IPS DF 19.7 (cell line): ENCODE measurements around the gene CYB5R3.

Experiments used
- DNase-seq: peaks from one replicate; pipeline ENCODE4 v3.0.0-alpha.2; 2013; ENCODE audit warnings: low read depth, low spot score

CYB5R3 gene

DNA sequence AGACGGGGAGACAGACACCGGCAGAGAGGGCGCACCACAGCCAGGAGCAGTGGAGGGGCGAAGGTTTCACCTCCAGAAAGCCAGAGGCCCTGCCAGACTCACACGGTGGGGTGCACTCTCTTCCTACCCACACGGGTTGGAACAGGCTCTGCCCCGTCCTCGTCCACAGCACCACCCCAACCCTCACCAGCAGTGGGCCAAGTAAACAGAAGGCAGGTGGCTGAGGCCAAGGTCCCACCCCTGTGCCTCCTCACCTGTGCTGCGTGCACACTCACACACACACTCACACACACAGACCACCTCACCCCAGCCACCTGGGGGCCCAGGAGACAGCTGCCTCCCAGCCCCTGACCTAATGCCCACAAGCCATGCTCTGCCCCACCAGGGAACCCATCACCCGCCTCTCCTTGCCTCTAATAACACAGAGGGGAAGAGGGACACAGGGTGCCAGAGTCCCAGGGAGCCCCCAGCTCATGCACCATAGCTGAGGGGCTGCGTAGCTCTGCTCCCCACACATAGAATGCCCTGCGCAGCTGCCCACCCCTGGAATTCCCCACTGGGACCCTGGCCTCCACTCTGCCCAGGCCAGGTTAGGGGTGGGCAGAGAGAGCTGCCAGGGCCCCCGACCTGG lies 3.1 kb downstream of the CYB5R3 start:
- DNase-seq = no peak

- no peak for DNase-seq
Measured at GRCh38 chr22:42645341-42645937, 3.8 kb downstream of the CYB5R3 start.

DNA sequence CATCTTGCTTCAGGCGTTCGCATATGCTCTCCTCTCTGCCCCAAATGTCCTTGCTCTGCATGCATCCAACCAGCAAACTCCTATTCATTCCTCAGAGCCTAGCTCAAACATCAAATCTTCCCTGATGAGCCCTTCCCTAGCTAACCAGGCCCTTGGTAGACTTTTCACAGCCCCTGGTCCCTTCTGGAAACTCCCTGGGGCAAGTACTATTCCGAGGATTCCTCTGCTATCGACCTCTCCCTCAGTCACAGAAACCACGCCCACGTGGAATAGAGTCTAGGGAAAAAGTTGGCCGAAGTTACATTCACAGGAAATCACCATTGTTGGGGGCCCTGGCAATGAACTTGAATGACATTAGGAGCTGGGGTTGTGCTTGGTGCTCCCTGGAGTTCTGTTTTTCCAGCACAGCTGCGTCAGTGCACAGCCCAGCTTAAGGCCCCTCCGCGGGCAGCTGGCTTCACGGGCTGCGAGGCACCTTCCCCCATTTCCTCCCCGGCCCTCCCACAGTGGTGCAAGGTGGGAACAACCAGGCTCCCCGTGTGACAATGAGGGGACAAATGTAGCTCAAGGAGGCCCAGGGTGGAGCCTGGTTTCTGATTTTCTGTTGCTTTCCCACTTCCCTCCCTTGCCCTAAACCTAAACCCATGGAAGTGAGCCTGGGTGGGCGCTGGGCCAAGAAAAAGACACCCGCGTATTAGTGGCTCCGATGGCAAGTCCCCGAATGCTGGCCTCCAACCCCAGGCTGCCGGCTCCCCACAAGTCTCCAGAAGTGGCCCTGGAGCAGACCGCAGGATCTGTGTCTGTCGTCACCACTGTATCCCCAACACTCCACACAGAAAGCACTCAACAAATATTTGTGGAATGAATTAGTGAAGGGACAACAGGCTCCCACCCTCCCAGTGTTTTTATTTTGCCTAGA lies 4.5 kb downstream of the CYB5R3 start:
- DNase-seq = no peak

GRCh38 chr22:42643634-42644421 lies 5.4 kb downstream of the CYB5R3 start:
- DNase-seq = no peak

DNA sequence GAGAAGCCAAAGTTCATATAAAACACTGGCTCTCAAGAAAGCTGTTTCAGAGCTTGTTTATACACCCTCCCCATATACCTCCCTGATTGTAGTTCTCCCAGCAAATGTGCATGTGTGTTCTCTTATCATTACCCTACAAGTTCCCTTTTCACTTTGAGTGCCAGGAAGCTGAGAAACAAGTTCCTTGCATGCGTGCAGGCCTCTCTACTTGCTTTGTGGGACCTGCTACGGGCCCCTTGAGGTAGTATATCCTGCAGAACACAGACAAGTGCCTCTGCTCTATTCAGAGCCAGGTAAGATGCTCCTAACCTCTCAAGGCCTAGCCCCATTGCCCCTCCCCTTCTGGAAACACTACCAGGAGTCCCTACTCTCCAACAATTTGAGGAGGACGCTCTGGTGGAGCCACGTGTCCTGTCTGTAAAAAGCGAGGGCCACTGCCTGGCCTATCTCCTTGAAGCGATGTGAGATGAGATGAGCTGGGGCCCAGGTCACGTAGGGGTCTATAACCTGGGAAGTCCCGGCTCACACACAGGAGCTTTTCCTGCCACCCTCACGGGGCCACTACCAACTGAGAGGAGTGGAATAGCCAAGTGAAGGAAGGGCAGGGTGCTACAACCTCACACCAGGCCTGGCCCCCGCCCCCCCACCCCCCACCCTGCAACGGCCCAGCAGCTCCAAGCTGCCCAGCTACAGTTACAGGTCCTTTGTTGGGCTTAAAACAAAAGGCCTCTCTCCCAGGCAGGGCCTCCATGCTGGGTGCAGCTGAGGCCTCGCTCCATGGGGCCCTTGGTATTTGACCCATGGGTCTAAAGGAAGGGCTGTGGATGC lies 6.2 kb downstream of the CYB5R3 start:
- no peak for DNase-seq

DNA sequence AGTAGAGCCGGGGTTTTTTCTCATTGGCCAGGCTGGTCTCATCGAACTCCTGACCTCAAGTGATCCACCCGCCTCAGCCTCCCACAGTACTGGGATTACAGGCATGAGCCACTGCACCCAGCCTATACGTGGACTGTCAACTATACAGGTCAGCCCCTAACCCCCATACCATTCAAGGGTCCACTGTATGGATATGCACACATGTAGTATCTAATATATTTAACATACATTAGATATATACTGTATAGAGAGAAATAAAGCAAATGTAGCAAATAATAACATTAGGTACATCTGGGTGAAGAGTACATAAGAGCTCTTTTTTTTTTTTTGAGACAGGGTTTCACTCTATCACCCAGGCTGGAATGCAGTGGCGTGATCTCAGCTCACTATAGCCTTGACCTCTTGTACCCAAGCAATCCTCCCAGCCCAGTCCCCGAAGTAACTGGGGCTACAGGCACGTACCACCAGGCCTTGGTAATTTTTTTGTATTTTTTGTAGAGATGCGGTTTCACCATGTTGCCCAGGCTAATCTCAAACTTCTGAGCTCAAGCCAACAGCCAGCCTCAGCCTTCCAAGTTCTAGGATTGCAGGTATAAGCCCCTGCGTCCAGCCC lies 7.3 kb downstream of the CYB5R3 start:
- no peak for DNase-seq

- no peak for DNase-seq
Measured at GRCh38 chr22:42639541-42640241, 9.5 kb downstream of the CYB5R3 start.

GRCh38 chr22:42637555-42637954 lies 11.6 kb downstream of the CYB5R3 start:
- DNase-seq = no peak

GRCh38 chr22:42636506-42636905 lies 12.7 kb downstream of the CYB5R3 start:
- no peak for DNase-seq

- DNase-seq = no peak
Measured at GRCh38 chr22:42635531-42635930, 13.7 kb downstream of the CYB5R3 start.

- DNase-seq = no peak
Measured at GRCh38 chr22:42633013-42633412, 16.2 kb downstream of the CYB5R3 start.

GRCh38 chr22:42632096-42632495 lies 17.1 kb downstream of the CYB5R3 start:
- no peak for DNase-seq

- DNase-seq = no peak
Measured at GRCh38 chr22:42630901-42631602, 18.1 kb downstream of the CYB5R3 start.

DNA sequence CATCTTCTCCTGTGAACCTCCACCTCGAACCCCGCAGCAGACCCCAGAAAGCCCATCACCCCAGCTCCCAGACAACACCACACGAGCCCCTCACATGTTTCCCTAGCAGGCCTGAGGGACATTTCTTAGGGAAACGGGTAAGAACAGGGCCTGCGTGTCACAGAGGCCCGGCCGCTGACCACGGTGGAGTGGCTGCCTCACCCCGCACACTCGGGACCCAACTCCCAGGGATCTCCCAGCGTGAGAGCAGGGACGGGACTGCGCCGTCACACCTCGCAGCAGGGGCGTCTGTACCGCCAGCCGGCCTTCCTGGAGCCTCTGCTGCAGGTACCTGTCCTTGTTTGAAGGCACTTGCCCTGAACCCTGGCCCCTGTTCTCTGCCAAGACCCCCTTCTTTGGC lies 19.0 kb downstream of the CYB5R3 start:
- no peak for DNase-seq

DNA sequence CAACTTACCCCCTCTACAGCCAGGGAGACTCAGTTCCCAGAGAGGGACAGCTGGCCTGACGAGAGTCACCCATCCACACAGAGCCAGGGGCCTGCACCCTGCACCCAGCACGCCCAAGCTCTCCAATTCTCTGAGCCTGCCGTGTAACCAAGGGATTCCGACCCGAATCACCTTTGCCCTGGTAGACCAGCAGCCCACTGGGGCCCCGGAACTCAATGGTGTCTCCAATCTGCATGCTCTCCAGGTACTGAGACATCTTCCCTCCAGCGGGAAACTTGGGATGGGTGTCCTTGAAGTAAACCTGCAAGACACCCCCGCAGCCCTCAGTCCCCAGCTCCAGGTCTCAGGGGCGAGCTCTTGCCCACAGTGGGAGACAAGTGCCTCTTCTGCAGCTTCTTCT lies 21.2 kb downstream of the CYB5R3 start:
- no peak for DNase-seq

DNA sequence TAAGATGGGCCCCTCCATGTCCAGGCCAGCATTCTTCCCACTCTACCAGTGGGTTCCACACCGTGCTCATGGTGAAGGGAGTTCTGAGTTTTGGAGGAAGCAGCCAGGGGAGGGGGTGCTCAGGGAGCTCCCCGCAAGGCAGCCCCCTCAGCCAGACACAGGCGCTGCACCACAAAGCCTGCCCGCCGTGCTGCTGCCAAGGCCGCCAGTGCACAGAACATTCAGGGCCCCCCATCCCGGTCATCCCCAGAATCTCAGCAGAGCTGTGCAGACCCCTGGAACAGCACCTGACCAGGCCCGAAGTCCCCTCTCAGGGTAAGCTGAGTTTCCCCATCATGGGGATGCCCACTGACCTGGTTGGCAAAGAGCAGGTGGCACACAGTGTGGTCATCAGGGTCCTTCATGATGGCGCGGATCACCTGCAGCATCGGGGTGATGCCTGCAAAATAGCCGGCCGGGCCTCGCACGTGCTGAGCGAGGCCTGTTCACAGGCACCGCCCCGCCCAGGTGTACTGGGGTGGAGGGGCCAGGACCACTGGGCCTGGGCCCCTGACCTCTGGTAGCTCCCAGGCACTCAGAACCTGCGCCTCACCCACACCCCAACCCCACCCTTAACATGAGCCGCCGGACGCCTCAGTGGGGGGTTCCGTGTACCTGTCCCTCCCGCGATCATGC lies 22.1 kb downstream of the CYB5R3 start:
- no peak for DNase-seq

GRCh38 chr22:42626431-42626830 lies 22.8 kb downstream of the CYB5R3 start:
- no peak for DNase-seq

- DNase-seq = no peak
Measured at GRCh38 chr22:42625416-42625815, 23.8 kb downstream of the CYB5R3 start.
